Measurements from ENCODE around the gene EDC4. TPM values are rescaled to one million over a fixed set of nuclear protein-coding genes. Genes with fewer than 3 reads are reported as not detected.

The EDC4 gene
- total RNA-seq, 1 experiment from 2014 or later: 99.9 TPM

GRCh38 chr16:67893743-67894399 lies 21.0 kb downstream of the EDC4 start:
- ChIA-PET CTCF (interaction anchor here (1.6 kb wide), 1 partner anchor 10 kb away, joined by 5 read pairs; the partner anchor contains the start of gene NRN1L), POLR2A (ENCODE audit: low non-redundant PET) (no interaction called here)
- TF ChIP-seq EZH2 (IDR thresholded peaks at IDR 0.05; ENCODE audit: borderline replicate concordance, low read depth, low read length, poor library complexity, severe bottlenecking): no peak
- TF ChIP-seq, protein P1, sequence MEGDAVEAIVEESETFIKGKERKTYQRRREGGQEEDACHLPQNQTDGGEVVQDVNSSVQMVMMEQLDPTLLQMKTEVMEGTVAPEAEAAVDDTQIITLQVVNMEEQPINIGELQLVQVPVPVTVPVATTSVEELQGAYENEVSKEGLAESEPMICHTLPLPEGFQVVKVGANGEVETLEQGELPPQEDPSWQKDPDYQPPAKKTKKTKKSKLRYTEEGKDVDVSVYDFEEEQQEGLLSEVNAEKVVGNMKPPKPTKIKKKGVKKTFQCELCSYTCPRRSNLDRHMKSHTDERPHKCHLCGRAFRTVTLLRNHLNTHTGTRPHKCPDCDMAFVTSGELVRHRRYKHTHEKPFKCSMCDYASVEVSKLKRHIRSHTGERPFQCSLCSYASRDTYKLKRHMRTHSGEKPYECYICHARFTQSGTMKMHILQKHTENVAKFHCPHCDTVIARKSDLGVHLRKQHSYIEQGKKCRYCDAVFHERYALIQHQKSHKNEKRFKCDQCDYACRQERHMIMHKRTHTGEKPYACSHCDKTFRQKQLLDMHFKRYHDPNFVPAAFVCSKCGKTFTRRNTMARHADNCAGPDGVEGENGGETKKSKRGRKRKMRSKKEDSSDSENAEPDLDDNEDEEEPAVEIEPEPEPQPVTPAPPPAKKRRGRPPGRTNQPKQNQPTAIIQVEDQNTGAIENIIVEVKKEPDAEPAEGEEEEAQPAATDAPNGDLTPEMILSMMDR (conservative IDR thresholded peaks at IDR 0.05; ENCODE audit: low read depth, low read length): no peak
- Histone ChIP-seq H3K4me1 (ENCODE audit: insufficient read depth, low read length, poor library complexity, severe bottlenecking) (peaks cover 6% of the 10 kb centered on the region), H3K9me3 (ENCODE audit: low read depth, low read length, poor library complexity, severe bottlenecking) (no peaks in the 10 kb centered on the region), H3K4me3 (ENCODE audit: low read depth, low read length, poor library complexity, severe bottlenecking) (peak overlapping the region; percentile 100), H3K27ac (ENCODE audit: low read depth, low read length, poor library complexity, severe bottlenecking) (peak overlapping the region; percentile 98), H3K36me3 (ENCODE audit: insufficient read depth, low read length, poor library complexity, severe bottlenecking) (no peaks in the 10 kb centered on the region), H3K27me3 (replicated peaks; ENCODE audit: insufficient read depth, low read depth, low read length, poor library complexity) (no peaks in the 10 kb centered on the region)
- DNase-seq (ENCODE audit: low spot score): no peak
- intact Hi-C loops (cut with micrococcal nuclease; ENCODE audit: unreplicated experiment): no loop called here
- BruUV-seq (replicated peaks): TSS peak; percentile 44

DNA sequence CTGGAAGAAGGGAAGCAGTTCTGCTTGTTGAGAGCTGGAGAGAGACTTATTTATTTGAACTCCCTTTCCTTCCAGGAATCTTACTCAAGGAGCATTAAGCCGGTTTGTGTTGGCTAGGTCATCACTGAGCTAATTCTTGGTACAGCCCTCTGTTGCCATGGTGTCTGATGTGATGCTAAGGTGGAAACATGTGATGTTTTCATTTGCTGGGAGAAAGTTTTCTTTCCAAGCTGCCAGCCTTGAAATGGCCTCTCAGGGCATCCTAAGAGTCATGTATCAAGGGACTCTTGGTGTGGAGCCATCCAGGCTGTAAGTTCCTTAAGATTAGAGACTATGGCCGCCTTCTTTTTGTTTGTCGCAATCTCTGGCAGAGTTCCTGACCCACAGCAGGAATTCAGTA lies 24.4 kb downstream of the EDC4 start:
- no TSS peak for BruUV-seq (replicated peaks)
- POLR2A ChIA-PET (ENCODE audit: low non-redundant PET): no interaction called here
- Histone ChIP-seq H3K27ac (ENCODE audit: low read depth, low read length, poor library complexity, severe bottlenecking) (no peak overlapping the region), H3K36me3 (ENCODE audit: insufficient read depth, low read length, poor library complexity, severe bottlenecking) (no peaks in the 10 kb centered on the region), H3K27me3 (replicated peaks; ENCODE audit: insufficient read depth, low read depth, low read length, poor library complexity) (no peaks in the 10 kb centered on the region), H3K9me3 (ENCODE audit: low read depth, low read length, poor library complexity, severe bottlenecking) (no peaks in the 10 kb centered on the region), H3K4me3 (ENCODE audit: low read depth, low read length, poor library complexity, severe bottlenecking) (no peak overlapping the region), H3K4me1 (ENCODE audit: insufficient read depth, low read length, poor library complexity, severe bottlenecking) (peaks cover 6% of the 10 kb centered on the region)
- no peak for TF ChIP-seq EZH2 (IDR thresholded peaks at IDR 0.05; ENCODE audit: borderline replicate concordance, low read depth, low read length, poor library complexity, severe bottlenecking)
- TF ChIP-seq, protein P1 (conservative IDR thresholded peaks at IDR 0.05; ENCODE audit: low read depth, low read length): no peak
- intact Hi-C loops (cut with micrococcal nuclease; ENCODE audit: unreplicated experiment): no loop called here
- DNase-seq (ENCODE audit: low spot score): no peak
- CTCF ChIA-PET: interaction anchor here (0.6 kb wide), 1 partner anchor 37 kb away, joined by 7 read pairs; no protein-coding TSS in a partner anchor

- Histone ChIP-seq H3K36me3 (ENCODE audit: insufficient read depth, low read length, poor library complexity, severe bottlenecking) (no peaks in the 10 kb centered on the region), H3K4me3 (ENCODE audit: low read depth, low read length, poor library complexity, severe bottlenecking) (no peak overlapping the region), H3K27ac (ENCODE audit: low read depth, low read length, poor library complexity, severe bottlenecking) (no peak overlapping the region), H3K27me3 (replicated peaks; ENCODE audit: insufficient read depth, low read depth, low read length, poor library complexity) (no peaks in the 10 kb centered on the region), H3K9me3 (ENCODE audit: low read depth, low read length, poor library complexity, severe bottlenecking) (no peaks in the 10 kb centered on the region), H3K4me1 (ENCODE audit: insufficient read depth, low read length, poor library complexity, severe bottlenecking) (no peaks in the 10 kb centered on the region)
- BruUV-seq (replicated peaks): no TSS peak
- CTCF ChIA-PET: interaction anchor here (0.7 kb wide), 1 partner anchor 421 kb away, joined by 3 read pairs; the partner anchor contains the start of gene ATP6V0D1
- intact Hi-C loops (cut with micrococcal nuclease; ENCODE audit: unreplicated experiment): no loop called here
- DNase-seq (ENCODE audit: low spot score): no peak
- TF ChIP-seq, protein P1 (conservative IDR thresholded peaks at IDR 0.05; ENCODE audit: low read depth, low read length): no peak
- no peak for TF ChIP-seq EZH2 (IDR thresholded peaks at IDR 0.05; ENCODE audit: borderline replicate concordance, low read depth, low read length, poor library complexity, severe bottlenecking)
- POLR2A ChIA-PET (ENCODE audit: low non-redundant PET): no interaction called here
Measured at GRCh38 chr16:67901734-67902133, 28.9 kb downstream of the EDC4 start.

Measured in A673 (cell line).